NB4 (cell line): Measurements from ENCODE around the gene TMEM198.
A peak's percentile ranks its signal among the peaks of the same experiment; 100 is the strongest.

Experiments used
- DNase-seq: peaks from one replicate; pipeline ENCODE4 v3.0.0; 2010; ENCODE audit warnings: low read depth
- H3K4me3 ChIP-seq: one replicate; pipeline ENCODE4 v1.5.1; 2011; ENCODE audit warnings: mild to moderate bottlenecking, low read depth, low read length, moderate library complexity
- CTCF ChIP-seq: IDR thresholded peaks from one replicate; pipeline ENCODE4 v1.5.1; 2012; ENCODE audit warnings: low read depth, low read length
- MAX ChIP-seq: IDR thresholded peaks from 2 replicates; pipeline ENCODE4 v1.6.1; 2011; ENCODE audit warnings: low read depth, low read length
- MYC ChIP-seq: IDR thresholded peaks from 2 replicates; pipeline ENCODE4 v1.6.1; 2011; ENCODE audit warnings: low read depth, low read length
- POLR2A ChIP-seq: IDR thresholded peaks from 2 replicates; pipeline ENCODE4 v1.6.1; 2011; ENCODE audit warnings: mild to moderate bottlenecking; ENCODE audit not compliant: insufficient read length; ENCODE audit errors: extremely low read depth

TMEM198 gene

GRCh38 chr2:219556413-219556812 is 12.6 kb downstream of the TMEM198 start:
- no peak for TF ChIP-seq MYC
- TF ChIP-seq MAX, result no peak
- no peak for TF ChIP-seq CTCF
- TF ChIP-seq POLR2A, result no peak
- no peak overlapping the region for H3K4me3 ChIP-seq
- no peak for DNase-seq

GRCh38 chr2:219557320-219557719 is 13.5 kb downstream of the TMEM198 start:
- no peak overlapping the region for H3K4me3 ChIP-seq
- DNase-seq, result no peak
- no peak for TF ChIP-seq MYC
- TF ChIP-seq CTCF, result no peak
- TF ChIP-seq POLR2A, result no peak
- no peak for TF ChIP-seq MAX

- no peak for DNase-seq
- no peak for TF ChIP-seq CTCF
- no peak for TF ChIP-seq POLR2A
- no peak for TF ChIP-seq MAX
- no peak for TF ChIP-seq MYC
- H3K4me3 ChIP-seq, result no peak overlapping the region
These were observed 14.3 kb downstream of the TMEM198 start for GRCh38 chr2:219557791-219558785.

GRCh38 chr2:219559156-219559915 is 15.5 kb downstream of the TMEM198 start:
- no peak for DNase-seq
- no peak overlapping the region for H3K4me3 ChIP-seq
- TF ChIP-seq MAX (no peak), CTCF (no peak), MYC (no peak), POLR2A (no peak)

- H3K4me3 ChIP-seq, result no peak overlapping the region
- DNase-seq, result no peak
- no peak for TF ChIP-seq MAX
- TF ChIP-seq CTCF, result peak; percentile 52
These were observed 16.4 kb downstream of the TMEM198 start for GRCh38 chr2:219560037-219560892.
